Embryonic facial prominence (tissue), 1 donor: ENCODE results near the gene SRGAP3.

Experiments
- DNase-seq: peaks from one replicate; pipeline ENCODE4 v3.0.0-alpha.2; 2016; ENCODE audit errors: extremely low spot score

Gene SRGAP3

DNA sequence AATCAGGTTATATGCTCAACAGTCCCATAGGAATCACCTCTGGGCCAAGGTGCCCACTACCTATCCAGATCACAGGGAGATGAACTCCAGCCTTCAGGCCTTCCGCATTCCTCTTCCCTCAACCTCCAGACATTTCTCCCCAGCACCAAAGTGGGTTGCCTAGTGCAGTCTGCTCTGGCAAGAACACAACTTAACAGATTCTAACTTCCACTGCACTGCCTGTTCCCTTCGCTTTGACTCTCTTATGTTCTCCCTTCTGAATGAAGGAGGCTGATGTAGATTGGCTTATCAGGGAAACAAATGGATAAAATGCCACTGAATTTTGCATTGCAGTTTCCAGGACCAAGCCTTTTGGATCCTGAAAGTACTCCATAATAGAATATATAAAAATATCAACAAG, 106.3 kb downstream of the SRGAP3 start:
- no peak for DNase-seq

DNA sequence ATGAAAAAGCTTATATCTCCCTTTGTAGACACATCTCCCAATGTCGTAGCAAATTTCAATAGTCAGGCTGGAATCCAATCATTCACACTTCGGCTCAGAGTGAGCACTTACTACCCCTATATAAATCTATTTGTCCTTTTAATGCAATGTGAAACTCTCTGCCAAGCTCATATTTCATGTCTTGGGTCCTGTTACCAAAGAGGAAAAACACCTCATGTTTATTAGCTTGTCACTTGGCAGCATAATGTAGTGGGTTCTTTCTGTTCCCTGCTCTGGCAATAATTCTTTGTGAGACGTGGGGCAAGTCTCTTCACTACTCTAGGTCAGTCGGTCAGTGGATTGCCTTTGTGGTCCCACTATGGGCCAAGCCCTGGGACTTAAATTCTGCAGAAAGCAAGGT, 107.1 kb downstream of the SRGAP3 start:
- no peak for DNase-seq

DNA sequence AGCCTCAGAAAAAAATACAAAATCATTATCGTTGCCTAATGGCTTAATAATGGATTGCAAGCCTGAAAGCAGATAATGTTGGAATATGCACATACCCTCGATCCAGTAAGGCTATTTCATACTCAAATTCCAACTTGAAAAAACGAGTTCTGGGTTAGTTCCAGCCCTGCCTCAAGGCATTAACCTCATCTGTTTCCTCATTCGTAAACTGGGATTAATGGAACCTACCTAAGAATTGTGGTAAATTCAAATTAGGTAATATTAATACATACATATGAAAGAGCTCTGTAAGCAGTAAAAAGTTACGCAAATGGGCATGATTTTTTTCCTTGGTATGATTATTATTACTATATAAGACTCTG, 107.5 kb downstream of the SRGAP3 start:
- DNase-seq: no peak

DNA sequence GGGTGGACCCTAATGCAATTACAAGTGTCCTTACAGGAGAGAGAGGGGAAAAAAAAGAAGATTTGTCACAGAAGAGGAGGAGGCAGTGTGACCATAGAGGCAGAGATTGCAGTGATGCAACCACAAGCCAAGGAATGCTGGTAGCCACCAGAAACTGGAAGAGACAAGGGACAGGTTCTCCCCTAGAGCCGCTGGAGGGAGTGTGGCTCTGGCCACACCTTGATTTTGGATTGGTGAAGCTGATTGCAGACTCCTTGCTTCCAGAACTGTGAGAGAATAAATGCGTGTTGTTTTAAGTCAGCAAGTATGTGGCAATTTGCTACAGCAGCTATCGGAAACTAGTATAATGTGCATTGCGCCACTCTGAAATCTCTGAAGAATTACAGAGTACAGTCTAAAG, 110.1 kb downstream of the SRGAP3 start:
- no peak for DNase-seq

DNA sequence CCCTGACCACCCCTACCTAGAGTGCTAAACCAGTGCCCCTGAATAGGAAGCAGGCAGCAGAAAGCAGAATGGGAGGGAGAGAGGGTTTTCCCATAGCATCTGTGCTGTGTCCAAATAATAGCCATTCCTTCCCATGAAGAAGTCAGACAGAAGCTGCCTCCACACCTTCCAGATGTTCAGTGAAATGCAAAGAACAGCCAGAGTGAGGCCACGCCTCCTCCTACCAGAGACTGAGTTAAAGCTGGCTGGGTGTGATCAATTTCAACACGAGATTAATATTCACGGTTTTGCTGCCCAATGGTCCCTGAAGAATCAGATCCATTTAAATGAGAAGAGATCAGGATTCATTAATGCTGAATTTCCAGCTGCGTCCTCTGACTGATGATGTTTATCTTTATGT, 111.8 kb downstream of the SRGAP3 start:
- DNase-seq: no peak

DNA sequence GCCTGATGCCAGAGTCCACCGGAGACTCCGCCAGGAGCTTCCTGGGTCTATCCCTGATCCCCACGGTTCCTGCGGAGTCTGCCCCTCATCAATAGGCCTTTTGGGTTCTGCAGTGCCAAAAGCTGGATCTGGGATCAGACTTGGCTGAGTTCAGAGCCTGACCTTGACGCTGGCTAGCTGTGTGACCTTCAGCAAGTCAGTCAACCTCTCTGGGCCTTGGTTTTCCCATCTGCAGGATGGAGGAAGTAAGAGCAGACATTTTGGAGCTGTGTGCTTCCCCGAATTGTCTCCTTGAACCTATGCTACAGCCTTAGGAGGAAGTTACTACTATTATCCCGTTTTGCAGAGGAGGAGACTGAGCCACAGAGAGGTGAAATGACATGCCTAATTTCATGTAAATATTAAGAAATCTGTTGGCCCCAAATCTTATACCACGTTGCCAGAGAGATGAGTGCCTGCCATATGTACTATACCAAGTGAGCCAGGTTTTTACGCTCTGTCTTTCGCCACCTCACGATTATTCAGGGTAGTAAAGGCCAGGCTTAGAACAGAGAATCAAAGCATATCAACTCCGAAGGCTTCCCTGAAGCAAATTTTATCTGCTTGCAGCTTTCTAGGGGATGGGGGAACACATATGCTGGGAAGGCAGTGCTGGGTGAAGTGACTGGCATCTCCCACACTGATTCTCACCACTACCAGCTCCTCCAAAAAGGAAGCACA, 112.5 kb downstream of the SRGAP3 start:
- DNase-seq: no peak

DNA sequence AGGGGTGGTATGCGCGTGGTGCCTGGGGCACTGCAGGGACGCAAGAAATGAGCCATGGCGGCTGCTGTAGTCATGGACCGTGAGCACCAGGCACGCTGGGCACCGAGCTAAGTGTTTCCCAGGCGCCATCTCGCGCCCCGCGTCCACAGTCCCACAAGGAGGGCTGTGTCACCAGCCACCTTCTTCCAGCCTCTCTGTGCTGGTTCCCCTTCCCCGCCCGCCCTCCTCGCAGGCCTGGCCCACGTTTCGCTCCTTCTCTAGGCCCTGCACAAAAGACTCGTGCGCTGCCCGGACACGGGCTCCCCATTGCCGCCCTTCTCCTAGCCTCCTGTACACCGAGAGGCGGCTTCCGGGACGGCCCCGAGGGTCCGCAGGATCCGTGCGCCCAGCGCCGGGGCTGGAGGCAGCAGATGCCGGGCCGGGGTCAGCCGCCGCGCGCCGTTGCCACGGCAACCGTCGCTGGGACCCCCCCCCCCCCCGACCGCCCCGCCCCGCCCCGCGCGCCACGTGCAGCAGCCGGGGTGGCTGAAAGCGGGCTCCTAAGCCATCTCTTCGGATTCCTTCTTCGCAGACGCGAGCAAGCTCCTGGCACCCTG, 113.4 kb downstream of the SRGAP3 start:
- DNase-seq: no peak

DNA sequence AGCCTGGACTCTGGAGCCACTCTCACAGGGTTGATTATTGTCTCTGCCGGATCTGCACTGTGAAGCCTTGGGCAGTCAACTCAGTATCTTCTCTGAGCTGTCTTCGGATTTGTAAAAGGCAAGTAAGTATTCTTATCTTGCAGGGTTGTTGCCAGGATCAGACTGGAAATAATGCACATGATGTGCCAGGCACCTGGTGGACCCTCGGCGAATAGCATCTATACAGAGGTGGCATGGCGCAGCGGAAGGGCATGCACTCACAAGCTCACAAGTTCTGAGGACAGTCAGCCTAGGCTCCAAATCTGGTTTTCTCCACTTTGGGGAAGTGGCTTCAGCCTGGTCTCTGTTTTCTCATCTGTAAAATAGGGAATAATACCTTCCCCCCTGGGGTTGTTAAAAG, 113.9 kb downstream of the SRGAP3 start:
- DNase-seq: no peak

DNA sequence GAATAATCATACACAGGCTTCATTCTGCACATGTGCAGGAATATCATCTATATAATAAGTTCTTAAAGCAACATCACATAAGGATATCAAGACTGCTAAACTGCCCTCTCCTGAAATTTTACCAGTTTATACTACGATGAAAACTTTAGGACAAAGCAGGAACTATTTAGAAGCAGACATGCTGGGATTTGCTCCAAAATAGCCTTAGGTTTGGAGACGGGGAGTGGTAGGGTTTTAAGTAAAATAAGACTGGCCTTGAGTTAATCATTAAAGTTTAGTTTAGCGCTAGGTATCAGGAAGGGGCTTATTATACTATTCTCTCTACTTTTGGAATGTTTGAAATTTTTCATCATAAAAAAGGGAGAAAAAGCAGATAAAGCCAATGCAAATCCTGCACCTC, 115.8 kb downstream of the SRGAP3 start:
- DNase-seq: no peak

DNA sequence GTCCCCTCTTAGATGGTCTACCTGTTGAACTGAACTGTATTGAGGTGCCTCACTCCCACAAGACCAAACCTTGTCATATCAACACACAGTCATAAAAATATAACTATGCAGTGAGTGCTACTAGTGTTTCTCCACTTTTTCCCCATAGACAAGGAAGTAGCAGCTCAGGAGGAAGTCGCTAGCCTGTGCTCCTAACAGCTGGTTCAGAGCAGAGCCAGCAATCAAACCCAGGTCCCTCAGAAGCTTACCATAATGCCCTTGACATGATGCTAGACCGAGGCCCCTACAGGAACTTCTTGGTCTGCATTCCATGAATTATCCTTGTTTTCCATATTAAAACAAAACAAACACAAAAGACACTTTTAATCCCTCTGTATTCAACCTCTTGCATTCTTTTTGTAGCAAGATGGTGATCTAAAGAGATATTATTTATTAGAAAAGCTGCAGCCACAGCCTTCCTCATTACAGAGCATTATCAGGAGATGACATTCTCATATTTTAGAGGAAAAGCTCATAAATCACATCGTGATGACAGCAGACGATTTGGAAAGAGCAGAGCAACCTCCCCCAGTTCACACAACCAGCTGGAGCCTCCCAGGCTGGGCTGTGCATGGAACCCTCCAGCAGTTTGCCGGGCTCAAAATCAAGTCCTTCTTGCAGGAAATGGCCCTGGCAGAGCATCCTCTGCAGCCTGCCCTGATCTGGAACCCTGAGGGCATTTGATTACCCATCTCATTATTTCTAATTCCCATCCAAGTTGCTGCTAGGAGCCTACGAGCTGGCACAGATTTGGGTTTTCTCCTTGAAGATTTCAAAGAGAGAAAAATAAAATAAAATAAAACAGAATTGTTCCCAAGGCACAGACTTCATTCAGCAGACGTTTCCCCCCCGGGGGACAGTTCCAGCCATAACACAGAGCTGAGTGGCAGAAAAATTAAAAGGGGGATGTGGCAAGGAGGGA, 118.8 kb downstream of the SRGAP3 start:
- DNase-seq: no peak

DNA sequence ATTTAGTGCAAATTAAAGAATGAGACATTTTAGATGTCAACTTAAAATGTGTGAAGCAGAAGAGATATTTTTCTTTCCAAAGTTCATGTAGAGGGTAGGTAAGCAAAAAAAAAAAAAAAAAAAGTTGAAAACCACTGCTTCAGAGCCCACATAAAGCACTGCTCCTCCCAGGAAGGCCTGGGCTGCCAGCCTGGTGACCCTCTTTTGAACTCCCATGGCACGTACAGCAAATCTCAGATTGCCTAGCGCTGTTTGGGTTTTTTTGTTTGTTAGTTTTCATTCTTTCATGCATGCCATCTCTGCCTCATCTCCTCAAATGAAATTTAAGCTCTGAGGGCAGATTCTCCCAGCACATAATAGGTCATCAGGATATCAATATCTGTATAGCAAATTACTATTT, 120.1 kb downstream of the SRGAP3 start:
- no peak for DNase-seq

DNA sequence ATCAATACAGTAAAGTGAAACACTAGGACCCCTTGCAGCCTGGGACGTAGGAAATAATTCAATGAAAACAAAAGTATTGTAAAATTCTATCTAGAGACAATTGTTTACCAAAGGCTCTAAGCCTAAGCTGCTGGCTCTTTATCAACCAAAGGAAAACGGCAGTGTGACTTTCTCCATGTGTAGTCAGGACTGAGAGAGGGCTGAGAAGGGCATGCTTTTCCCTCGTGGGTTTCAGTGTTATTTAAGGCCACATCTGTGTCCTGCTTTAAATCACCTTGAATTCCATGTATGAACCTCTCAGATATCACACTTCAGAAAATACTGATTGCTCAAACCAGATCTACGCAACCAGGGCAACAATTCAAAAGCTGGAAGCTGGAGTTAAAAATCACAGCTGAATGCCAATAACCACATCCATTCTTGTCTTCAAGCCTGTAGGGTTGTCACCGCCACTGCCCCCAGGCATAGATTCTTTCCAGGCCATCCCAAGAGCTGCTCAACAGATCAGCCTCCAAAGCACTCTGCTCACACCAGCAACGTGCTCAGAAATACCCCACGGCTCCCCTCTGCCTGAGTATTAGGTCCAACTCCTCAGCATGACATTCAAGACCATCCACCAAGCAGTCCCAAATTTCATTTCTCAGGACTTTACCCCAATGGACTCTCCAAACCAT, 124.0 kb downstream of the SRGAP3 start:
- DNase-seq: no peak

DNA sequence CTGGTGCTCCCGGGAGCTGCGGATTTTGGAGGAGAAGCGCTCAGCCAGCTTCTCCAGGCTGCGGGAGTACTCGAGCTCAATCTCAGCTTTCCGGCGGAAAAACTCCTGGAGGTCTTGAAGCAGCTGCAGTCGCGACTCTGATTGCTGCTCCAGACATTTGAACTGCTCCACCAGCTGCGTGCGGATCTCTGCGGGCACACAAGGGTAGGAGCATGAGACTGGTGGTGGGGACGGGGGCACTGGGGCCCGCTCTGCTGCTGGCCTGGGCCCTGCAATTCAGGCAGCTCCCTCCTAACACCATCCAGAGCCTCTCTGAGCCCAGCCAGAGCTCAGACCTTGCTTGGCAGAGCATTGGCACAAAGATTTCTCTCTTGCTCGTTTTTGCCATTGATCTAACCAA, 124.7 kb downstream of the SRGAP3 start:
- DNase-seq: no peak

DNA sequence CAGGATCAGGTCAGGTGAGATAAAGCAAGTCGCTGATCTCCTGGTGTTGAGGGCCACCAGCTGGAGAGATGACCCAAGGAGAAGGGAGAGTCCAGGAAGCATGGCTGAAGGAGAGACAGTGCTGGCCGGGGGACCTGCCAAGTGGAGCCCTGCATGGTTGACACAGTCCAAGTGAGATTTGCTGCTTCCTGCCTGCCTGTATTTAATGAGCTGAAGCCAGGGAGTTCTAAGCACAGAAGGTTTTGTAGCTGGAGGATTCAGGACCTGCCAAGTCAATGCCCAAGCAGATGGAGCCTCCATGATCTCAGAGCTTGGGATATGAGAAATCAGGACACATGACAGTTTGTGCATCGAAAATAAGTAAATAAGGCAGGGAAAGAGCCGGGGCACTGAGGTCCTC, 125.6 kb downstream of the SRGAP3 start:
- no peak for DNase-seq

DNA sequence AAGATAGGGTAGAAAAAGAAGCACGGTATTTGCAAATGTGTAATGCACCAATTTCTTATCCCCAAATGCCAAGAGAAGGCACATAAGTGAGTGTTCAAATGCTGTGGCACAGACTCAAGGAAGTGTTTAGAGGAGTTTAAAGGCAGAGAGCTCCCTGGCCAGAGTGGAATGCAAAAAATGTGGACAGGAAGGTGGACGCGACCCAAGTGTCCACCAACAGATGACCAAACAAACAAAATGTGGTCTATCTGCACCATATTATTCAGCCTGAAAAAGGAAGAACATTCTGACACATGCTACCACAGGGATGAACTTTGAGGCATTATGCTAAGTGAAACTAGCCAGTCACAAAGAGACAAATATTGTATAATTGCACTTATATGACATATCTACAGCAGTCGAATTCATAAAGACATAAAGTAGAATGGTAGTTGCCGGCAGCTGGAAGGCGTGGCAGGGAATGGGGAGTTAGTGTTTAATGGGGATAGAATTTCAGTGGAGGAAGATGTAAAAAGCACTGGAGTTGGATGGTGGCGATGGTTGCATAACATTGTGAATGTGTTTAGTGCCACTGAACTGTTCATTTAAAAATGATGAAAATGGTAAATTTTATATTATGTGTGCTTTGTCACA, 126.6 kb downstream of the SRGAP3 start:
- DNase-seq: no peak

DNA sequence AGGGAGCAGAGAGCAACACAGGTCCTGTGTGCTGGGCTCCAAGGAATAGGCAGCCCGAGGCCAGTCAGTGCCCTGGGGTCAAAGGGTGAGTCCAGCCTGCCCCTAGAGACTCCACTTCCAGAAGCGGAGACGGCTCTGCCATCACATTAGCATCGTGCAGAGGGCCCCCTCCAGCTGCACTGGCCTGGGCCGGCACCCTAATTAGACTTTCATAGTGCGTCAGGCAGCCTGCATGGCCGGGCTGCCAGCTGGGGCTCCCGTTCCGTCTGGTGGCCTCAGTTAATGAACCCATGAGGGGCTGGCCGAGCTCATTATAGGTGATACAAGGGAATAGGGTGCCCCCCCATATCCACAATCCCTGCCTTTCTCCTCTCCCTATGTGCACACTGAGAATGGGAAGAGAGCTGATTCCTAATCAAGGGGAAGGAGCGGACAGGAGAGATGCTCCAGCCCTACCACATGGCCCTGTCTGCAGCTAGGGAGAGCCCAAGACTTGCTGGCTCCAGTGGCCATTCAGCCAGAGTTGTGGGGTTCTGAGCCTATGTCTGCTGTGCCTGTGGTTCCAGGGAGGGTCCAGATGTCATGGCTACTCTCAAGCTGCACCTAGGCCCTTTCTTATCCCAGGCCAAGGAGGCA, 128.0 kb downstream of the SRGAP3 start:
- DNase-seq: no peak

DNA sequence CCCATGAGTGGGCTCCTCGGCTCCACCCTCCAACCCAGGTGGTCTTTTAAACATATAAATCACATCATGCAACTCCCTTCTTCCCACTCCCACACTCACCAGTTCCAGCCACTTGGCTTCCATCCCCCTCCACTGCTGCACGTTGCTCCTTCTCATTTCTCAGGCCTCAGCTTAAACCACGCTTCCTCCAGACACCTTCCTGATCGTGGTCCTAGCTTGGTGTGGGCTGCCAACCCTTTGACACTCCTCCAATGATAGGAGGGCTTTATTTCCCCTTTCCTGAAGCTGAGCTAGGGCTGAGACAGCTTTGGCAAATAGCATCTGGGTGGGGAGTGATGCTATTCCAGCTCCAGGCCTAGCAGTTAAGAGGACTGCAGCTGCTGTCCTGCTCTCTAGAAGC, 130.1 kb downstream of the SRGAP3 start:
- DNase-seq: no peak

DNA sequence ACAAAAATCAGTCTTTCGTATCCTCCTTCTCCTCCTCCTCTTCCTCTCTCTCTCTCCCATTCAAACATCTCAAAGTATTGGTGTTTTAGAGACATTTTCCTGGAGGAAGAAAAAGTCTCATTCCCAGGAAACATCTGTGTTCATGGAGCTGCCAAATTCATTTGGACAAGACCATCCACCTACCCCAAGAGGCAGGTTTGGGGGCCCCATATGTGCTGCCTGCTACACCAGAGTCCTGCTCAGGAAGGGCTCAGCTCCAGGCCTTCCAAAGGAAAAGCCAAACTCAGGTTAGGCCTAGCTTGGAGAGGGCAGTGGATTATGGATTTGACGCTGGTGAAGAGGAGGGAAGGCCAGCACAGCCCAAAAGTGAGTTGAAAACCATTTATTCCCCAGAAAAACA, 131.2 kb downstream of the SRGAP3 start:
- no peak for DNase-seq

DNA sequence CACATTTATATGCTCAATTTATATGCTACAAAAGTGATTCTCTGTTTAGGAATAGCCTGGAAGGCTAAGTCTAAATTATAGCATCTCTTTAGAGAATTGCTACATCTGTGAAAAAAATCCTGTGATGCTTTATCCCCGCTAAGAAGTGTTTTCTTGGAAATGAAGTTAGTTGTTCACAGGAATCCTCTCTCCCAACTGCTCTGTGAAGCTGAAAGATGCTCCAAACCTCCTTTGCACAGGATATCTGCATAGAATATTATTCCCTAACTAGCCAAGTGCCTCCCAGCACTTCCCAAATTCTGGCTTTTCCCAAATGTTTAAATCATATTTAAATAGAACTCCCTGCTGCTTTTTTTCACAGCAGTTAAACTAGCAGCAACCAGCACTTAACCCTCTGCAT, 132.2 kb downstream of the SRGAP3 start:
- no peak for DNase-seq

DNA sequence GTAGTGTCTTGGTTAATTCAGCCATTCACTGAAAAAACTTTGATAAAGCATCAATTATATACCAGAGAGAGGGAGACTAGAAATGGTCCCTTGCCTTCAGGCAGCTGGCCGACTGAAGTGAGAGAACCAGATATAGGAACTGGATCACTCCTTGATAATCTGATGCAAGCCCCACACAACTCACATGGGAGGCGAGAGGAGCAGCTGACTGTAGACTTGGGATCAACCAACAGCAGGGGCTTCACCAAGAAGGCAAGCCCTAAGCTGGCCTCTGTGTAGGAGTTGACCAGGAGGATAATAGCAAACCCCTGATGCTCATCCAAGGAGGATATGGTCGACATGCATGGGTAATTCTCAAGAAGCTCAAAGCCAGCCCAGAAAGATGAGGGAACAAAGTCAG, 133.1 kb downstream of the SRGAP3 start:
- DNase-seq: no peak

DNA sequence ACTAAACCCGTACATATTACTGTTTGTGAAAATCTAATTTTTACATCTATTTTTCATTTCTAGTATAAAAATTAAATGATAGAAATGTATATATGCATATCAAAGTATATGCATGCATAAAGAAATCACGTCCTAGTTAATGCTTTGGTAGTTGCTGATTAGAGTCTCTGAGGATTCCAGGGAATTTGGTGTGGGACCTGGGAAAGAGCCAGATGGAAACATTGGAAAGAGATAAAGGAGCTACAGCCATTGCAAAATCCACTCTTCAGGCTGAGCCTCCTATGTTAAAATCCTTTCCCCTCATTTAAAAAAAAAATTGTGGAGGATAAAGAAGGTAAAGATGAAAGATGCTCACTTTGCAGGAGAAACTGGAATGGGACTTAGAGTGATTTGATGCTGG, 134.1 kb downstream of the SRGAP3 start:
- DNase-seq: no peak
